Caco-2 (cell line): ENCODE measurements around the gene FIBCD1. TPM values are rescaled to one million over a fixed set of nuclear protein-coding genes. Genes with fewer than 3 reads are reported as not detected.

Source experiments
- BruUV-seq: library from RNA; stranded (reverse); fragments of 400-500 nt; replicated peaks from 2 replicates; lab custom pipeline; 2021; lab: Mats Ljungman, UMichigan
- CTCF ChIA-PET: fragments of 300-600 bp; sonication (Branson Sonifier 250); formaldehyde crosslinking; loops from one replicate; lab custom pipeline; 2022; ENCODE audit warnings: antibody characterized with exemption; lab: Charles Lee
- POLR2A ChIA-PET: fragments of 300-600 bp; sonication (Branson Sonifier 250); formaldehyde crosslinking; loops from one replicate; lab custom pipeline; 2022; ENCODE audit warnings: antibody characterized with exemption; lab: Charles Lee
- DNase-seq, 2 experiments: peaks; one replicate each; pipeline versions ENCODE4 v3.0.0 to v3.0.0-alpha.2; 2020 to 2022
- H3K27me3 ChIP-seq: replicated peaks from 2 replicates; pipeline ENCODE4 v1.6.0; 2011; ENCODE audit warnings: low read length; ENCODE audit not compliant: control insufficient read depth, insufficient read depth
- H3K36me3 ChIP-seq: 2 replicates; pipeline ENCODE4 v1.5.1; 2011; ENCODE audit warnings: low read length; ENCODE audit not compliant: control insufficient read depth, insufficient read depth
- H3K4me1 ChIP-seq: fragments of 250-450 bp; sonication (Bioruptor Pico); 2 replicates; pipeline ENCODE4 v1.5.1; 2020; ENCODE audit warnings: mild to moderate bottlenecking
- H3K4me3 ChIP-seq: 2 replicates; pipeline ENCODE4 v1.5.1; 2011; ENCODE audit warnings: low read depth, mild to moderate bottlenecking, control low read depth, low read length
- H3K9me3 ChIP-seq: fragments of 250-450 bp; sonication (Bioruptor Pico); 2 replicates; pipeline ENCODE4 v1.5.1; 2020; ENCODE audit warnings: mild to moderate bottlenecking, moderate library complexity
- H3K27ac Mint-ChIP-seq: one replicate; pipeline ENCODE4 v1.8.0; 2022; ENCODE audit warnings: mixed read lengths; ENCODE audit not compliant: unreplicated experiment
- H3K27me3 Mint-ChIP-seq: one replicate; pipeline ENCODE4 v1.8.0; 2022; ENCODE audit warnings: mixed read lengths; ENCODE audit not compliant: insufficient read depth, unreplicated experiment
- H3K36me3 Mint-ChIP-seq: one replicate; pipeline ENCODE4 v1.8.0; 2022; ENCODE audit warnings: mild to moderate bottlenecking, mixed read lengths; ENCODE audit not compliant: insufficient read depth, unreplicated experiment
- H3K4me1 Mint-ChIP-seq: one replicate; pipeline ENCODE4 v1.8.0; 2022; ENCODE audit warnings: low read depth, mixed read lengths; ENCODE audit not compliant: unreplicated experiment
- H3K4me3 Mint-ChIP-seq: one replicate; pipeline ENCODE4 v1.8.0; 2022; ENCODE audit warnings: mild to moderate bottlenecking, moderate library complexity, mixed read lengths; ENCODE audit not compliant: unreplicated experiment
- H3K9me3 Mint-ChIP-seq: one replicate; pipeline ENCODE4 v1.8.0; 2022; ENCODE audit warnings: mixed read lengths; ENCODE audit not compliant: unreplicated experiment
- intact Hi-C: fragments of 100-400 bp; cut with micrococcal nuclease; formaldehyde crosslinking; loops from one replicate; pipeline ENCODE4 v1.10.0; 2022; ENCODE audit not compliant: unreplicated experiment
- total RNA-seq: library from RNA; stranded (reverse); gene quantifications from 2 replicates; pipeline ENCODE4 v1.2.3, GENCODE V29; 2022
- TF ChIP-seq, protein P1 (sequence below), 2 experiments: fragments of 200-600 bp in 1 of 2; IDR thresholded peaks; 1 replicate in 1 of 2; 2 replicates in 1 of 2; pipeline versions ENCODE4 v1.5.1 to v1.8.0; 2011 to 2022; ENCODE audit warnings: antibody characterized with exemption in 1 of 2, control low read depth in 1 of 2, inconsistent platforms in 1 of 2, low read depth in 1 of 2, low read length in 1 of 2, mild to moderate bottlenecking in 1 of 2, moderate library complexity in 1 of 2; ENCODE audit not compliant: insufficient read depth in 1 of 2, severe bottlenecking in 1 of 2, unreplicated experiment in 1 of 2

FIBCD1 gene
- total RNA-seq, 1 experiment from 2014 or later = not detected

DNA sequence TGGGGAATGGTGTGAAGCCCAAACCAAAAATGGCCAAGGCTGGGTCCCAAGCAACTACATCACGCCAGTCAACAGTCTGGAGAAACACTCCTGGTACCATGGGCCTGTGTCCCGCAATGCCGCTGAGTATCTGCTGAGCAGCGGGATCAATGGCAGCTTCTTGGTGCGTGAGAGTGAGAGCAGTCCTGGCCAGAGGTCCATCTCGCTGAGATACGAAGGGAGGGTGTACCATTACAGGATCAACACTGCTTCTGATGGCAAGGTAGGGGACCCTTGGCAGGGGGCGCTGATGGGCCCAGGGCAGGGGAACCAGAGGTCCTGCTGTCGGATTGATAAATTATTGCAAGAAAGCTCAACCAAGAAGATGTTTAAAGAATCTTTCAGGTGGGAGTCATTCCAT lies 84.2 kb downstream of the FIBCD1 start:
- H3K9me3 Mint-ChIP-seq = no peaks in the 10 kb centered on the region
- H3K36me3 ChIP-seq = no peaks in the 10 kb centered on the region; the same call in 1 of the 2 replicates
- DNase-seq = no peak
- no peaks in the 10 kb centered on the region; the same call in 1 of the 2 replicates for H3K4me1 ChIP-seq
- no peak overlapping the region for H3K27ac Mint-ChIP-seq
- no peaks in the 10 kb centered on the region for H3K9me3 ChIP-seq
- ChIA-PET POLR2A (no interaction called here), CTCF (no interaction called here)
- intact Hi-C loops = no loop called here
- TF ChIP-seq, protein P1, sequence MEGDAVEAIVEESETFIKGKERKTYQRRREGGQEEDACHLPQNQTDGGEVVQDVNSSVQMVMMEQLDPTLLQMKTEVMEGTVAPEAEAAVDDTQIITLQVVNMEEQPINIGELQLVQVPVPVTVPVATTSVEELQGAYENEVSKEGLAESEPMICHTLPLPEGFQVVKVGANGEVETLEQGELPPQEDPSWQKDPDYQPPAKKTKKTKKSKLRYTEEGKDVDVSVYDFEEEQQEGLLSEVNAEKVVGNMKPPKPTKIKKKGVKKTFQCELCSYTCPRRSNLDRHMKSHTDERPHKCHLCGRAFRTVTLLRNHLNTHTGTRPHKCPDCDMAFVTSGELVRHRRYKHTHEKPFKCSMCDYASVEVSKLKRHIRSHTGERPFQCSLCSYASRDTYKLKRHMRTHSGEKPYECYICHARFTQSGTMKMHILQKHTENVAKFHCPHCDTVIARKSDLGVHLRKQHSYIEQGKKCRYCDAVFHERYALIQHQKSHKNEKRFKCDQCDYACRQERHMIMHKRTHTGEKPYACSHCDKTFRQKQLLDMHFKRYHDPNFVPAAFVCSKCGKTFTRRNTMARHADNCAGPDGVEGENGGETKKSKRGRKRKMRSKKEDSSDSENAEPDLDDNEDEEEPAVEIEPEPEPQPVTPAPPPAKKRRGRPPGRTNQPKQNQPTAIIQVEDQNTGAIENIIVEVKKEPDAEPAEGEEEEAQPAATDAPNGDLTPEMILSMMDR (IDR thresholded peaks at IDR 0.05; ENCODE audit: insufficient read depth in 1 of 2, low read depth in 1 of 2, low read length in 1 of 2, severe bottlenecking in 1 of 2, unreplicated experiment in 1 of 2) = no peak
- no TSS peak for BruUV-seq
- peaks cover 56% of the 10 kb centered on the region for H3K36me3 Mint-ChIP-seq
- H3K4me1 Mint-ChIP-seq = no peaks in the 10 kb centered on the region
- no peaks in the 10 kb centered on the region for H3K27me3 Mint-ChIP-seq
- no peak overlapping the region for H3K4me3 ChIP-seq
- H3K4me3 Mint-ChIP-seq = no peak overlapping the region
- no peaks in the 10 kb centered on the region for H3K27me3 ChIP-seq

DNA sequence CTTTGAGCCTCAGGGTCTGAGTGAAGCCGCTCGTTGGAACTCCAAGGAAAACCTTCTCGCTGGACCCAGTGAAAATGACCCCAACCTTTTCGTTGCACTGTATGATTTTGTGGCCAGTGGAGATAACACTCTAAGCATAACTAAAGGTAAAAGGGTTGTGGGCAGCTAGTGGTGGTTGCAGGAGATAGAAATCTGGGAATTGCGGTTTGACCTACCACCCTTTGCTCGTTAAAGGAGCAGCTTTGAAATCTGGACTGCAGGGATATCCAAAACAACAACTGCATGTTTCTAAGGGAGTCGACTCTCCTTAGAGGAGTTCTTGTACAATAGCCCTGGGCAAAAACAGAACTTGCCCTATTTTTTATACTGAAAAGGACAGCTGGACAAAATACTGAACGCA lies 85.0 kb downstream of the FIBCD1 start:
- BruUV-seq = no TSS peak
- TF ChIP-seq, protein P1 (IDR thresholded peaks at IDR 0.05; ENCODE audit: insufficient read depth in 1 of 2, low read depth in 1 of 2, low read length in 1 of 2, severe bottlenecking in 1 of 2, unreplicated experiment in 1 of 2) = no peak
- Histone ChIP-seq H3K9me3 (no peaks in the 10 kb centered on the region), H3K4me3 (no peak overlapping the region), H3K4me1 (no peaks in the 10 kb centered on the region), H3K27me3 (no peaks in the 10 kb centered on the region), H3K36me3 (no peaks in the 10 kb centered on the region; the same call in 1 of the 2 replicates)
- intact Hi-C loops = no loop called here
- no peak for DNase-seq
- ChIA-PET CTCF (no interaction called here), POLR2A (no interaction called here)
- peaks cover 56% of the 10 kb centered on the region for H3K36me3 Mint-ChIP-seq
- no peak overlapping the region for H3K27ac Mint-ChIP-seq
- no peaks in the 10 kb centered on the region for H3K4me1 Mint-ChIP-seq
- H3K4me3 Mint-ChIP-seq = no peak overlapping the region
- no peaks in the 10 kb centered on the region for H3K27me3 Mint-ChIP-seq
- no peaks in the 10 kb centered on the region for H3K9me3 Mint-ChIP-seq

- no peaks in the 10 kb centered on the region for H3K4me1 Mint-ChIP-seq
- Histone ChIP-seq H3K27me3 (no peaks in the 10 kb centered on the region), H3K9me3 (no peaks in the 10 kb centered on the region), H3K4me1 (no peaks in the 10 kb centered on the region), H3K36me3 (no peaks in the 10 kb centered on the region; the same call in 1 of the 2 replicates), H3K4me3 (no peak overlapping the region)
- no peak overlapping the region for H3K27ac Mint-ChIP-seq
- peaks cover 46% of the 10 kb centered on the region for H3K36me3 Mint-ChIP-seq
- TF ChIP-seq, protein P1 (IDR thresholded peaks at IDR 0.05; ENCODE audit: insufficient read depth in 1 of 2, low read depth in 1 of 2, low read length in 1 of 2, severe bottlenecking in 1 of 2, unreplicated experiment in 1 of 2) = no peak
- H3K9me3 Mint-ChIP-seq = no peaks in the 10 kb centered on the region
- no peak for DNase-seq
- BruUV-seq = no TSS peak
- H3K4me3 Mint-ChIP-seq = no peak overlapping the region
- intact Hi-C loops = no loop called here
- POLR2A ChIA-PET = no interaction called here
- CTCF ChIA-PET = interaction anchor here (0.7 kb wide), 1 partner anchor 71 kb away, joined by 3 read pairs; no protein-coding TSS in a partner anchor
- H3K27me3 Mint-ChIP-seq = no peaks in the 10 kb centered on the region
Measured at GRCh38 chr9:130852801-130853200, 86.2 kb downstream of the FIBCD1 start.

Other genes starting within 250 kb of the FIBCD1 start
- 59.1 and 68.4 TPM in 2 replicates for gene EXOSC2, start 245.5 kb downstream of the FIBCD1 start, total RNA-seq
- gene ABL1, start 104.0 kb downstream of the FIBCD1 start, total RNA-seq = 50.9 and 55.2 TPM in 2 replicates
- not detected in 2 replicates for gene QRFP, start 42.4 kb downstream of the FIBCD1 start, total RNA-seq
- gene LAMC3, start 69.9 kb upstream of the FIBCD1 start, total RNA-seq = 0.36 and 0.44 TPM in 2 replicates
- 20.8 and 23.3 TPM in 2 replicates for gene AIF1L, start 157.3 kb upstream of the FIBCD1 start, total RNA-seq
- 52.3 and 52.9 TPM in 2 replicates for gene NUP214, start 186.3 kb upstream of the FIBCD1 start, total RNA-seq